Transverse colon (tissue), 4 donors: ENCODE measurements around the gene STARD9.

Experiments
- CTCF ChIP-seq, 5 experiments: fragments of 200-600 bp in 3 of 5; fragments of 450-650 bp in 2 of 5; sonication (generic) in 3 of 5; IDR thresholded peaks; 1 replicate in 2 of 5; 2 replicates in 3 of 5; pipeline ENCODE4 v1.5.1; 2016 to 2017; ENCODE audit warnings: antibody characterized with exemption in 5 of 5, inconsistent platforms in 3 of 5, mild to moderate bottlenecking in 2 of 5, moderate library complexity in 1 of 5
- EP300 ChIP-seq: sonication (generic); formaldehyde crosslinking; IDR thresholded peaks from one replicate; pipeline ENCODE4 v1.6.1; 2017; ENCODE audit warnings: antibody characterized with exemption, low read depth
- POLR2A ChIP-seq: fragments of 450-650 bp; IDR thresholded peaks from one replicate; pipeline ENCODE4 v1.6.1; 2016; ENCODE audit warnings: antibody characterized with exemption, mild to moderate bottlenecking, moderate library complexity
- POLR2AphosphoS5 ChIP-seq, 3 donors: sonication (generic); formaldehyde crosslinking; IDR thresholded peaks; one replicate each; pipeline ENCODE4 v1.6.1; 2016; ENCODE audit warnings: antibody characterized with exemption in 3 of 3

GRCh38 chr15:42640109-42640508 lies 64.7 kb downstream of the STARD9 start:
- TF ChIP-seq POLR2AphosphoS5 (IDR thresholded peaks at IDR 0.05) = no peak
- no peak for TF ChIP-seq CTCF (IDR thresholded peaks at IDR 0.05)
- TF ChIP-seq EP300 = no peak
- no peak for TF ChIP-seq POLR2A
